K562 (cell line): Measurements from ENCODE around the gene NENF. TPM values are rescaled to one million over a fixed set of nuclear protein-coding genes. Genes with fewer than 3 reads are reported as not detected.

Experiments used
- EGR1 ChIP-seq: fragments of 450-650 bp; conservative IDR thresholded peaks from 2 replicates; pipeline ENCODE4 v1.6.1; 2017; ENCODE audit warnings: mild to moderate bottlenecking
- EP400 ChIP-seq: fragments of 450-650 bp; IDR thresholded peaks from 2 replicates; pipeline ENCODE4 v1.6.1; 2017; ENCODE audit warnings: antibody characterized with exemption, mild to moderate bottlenecking, moderate library complexity
- KHSRP ChIP-seq: fragments of 450-650 bp; IDR thresholded peaks from 2 replicates; pipeline ENCODE4 v1.6.1; 2017
- NFE2 ChIP-seq: IDR thresholded peaks from 2 replicates; pipeline ENCODE4 v1.6.1; 2014; ENCODE audit warnings: antibody characterized with exemption, low read depth
- NFRKB ChIP-seq: fragments of 450-650 bp; IDR thresholded peaks from 2 replicates; pipeline ENCODE4 v1.6.1; 2016; ENCODE audit warnings: low read depth
- NFXL1 ChIP-seq: fragments of 450-650 bp; formaldehyde crosslinking; IDR thresholded peaks from 2 replicates; pipeline ENCODE4 v1.4.0; 2021; ENCODE audit warnings: mild to moderate bottlenecking
- RAD21 ChIP-seq, 2 experiments: fragments of 250-450 bp in 1 of 2; fragments of 450-650 bp in 1 of 2; sonication (Bioruptor Pico) in 1 of 2; formaldehyde crosslinking in 1 of 2; IDR thresholded peaks in 1 of 2; conservative IDR thresholded peaks in 1 of 2; 2 replicates each; pipeline versions ENCODE4 v1.4.0 to v1.8.0; 2020 to 2022; ENCODE audit warnings: mild to moderate bottlenecking in 2 of 2, moderate library complexity in 1 of 2
- SMARCC2 ChIP-seq: fragments of 450-650 bp; IDR thresholded peaks from 2 replicates; pipeline ENCODE4 v1.6.1; 2017; ENCODE audit warnings: antibody characterized with exemption, moderate library complexity, mild to moderate bottlenecking, low read depth
- SP1 ChIP-seq: sonication (generic); formaldehyde crosslinking; IDR thresholded peaks from 2 replicates; pipeline ENCODE4 v1.8.1; 2022; ENCODE audit warnings: mild to moderate bottlenecking, missing genetic modification reagents
- TEAD1 ChIP-seq, 2 experiments: fragments of 450-650 bp in 1 of 2; sonication (generic) in 1 of 2; formaldehyde crosslinking; IDR thresholded peaks; 2 replicates each; pipeline versions ENCODE4 v1.4.0 to v1.8.0; 2020 to 2022; ENCODE audit warnings: mild to moderate bottlenecking in 2 of 2, missing genetic modification reagents in 1 of 2
- ZNF311 ChIP-seq: fragments of 250-450 bp; sonication (Bioruptor Pico); IDR thresholded peaks from 2 replicates; pipeline ENCODE4 v1.4.0; 2020; ENCODE audit warnings: mild to moderate bottlenecking, moderate library complexity
- ZNF75A ChIP-seq: fragments of 450-650 bp; formaldehyde crosslinking; IDR thresholded peaks from 2 replicates; pipeline ENCODE4 v1.4.0; 2020; ENCODE audit warnings: mild to moderate bottlenecking
- ZNF766 ChIP-seq: fragments of 200-800 bp; sonication (Bioruptor generic); conservative IDR thresholded peaks from 2 replicates; pipeline ENCODE4 v1.6.1; 2016; ENCODE audit warnings: missing genetic modification characterization, missing compliant biosample characterization
- polyA plus RNA-seq, 8 experiments: library from polyadenylated mRNA; depleted of rRNA in 4 of 8; stranded (reverse) in 5 of 8; unstranded in 3 of 8; fragments of >200 nt; fragmentation: Nextera tagmentation in 2 of 8; fragmentation: Illumina TruSeq in 1 of 8; extraction: Ambion mirVana in 2 of 8; extraction: Trizol in 1 of 8; gene quantifications; 2 replicates each; pipeline versions ENCODE4 v1.2.1 to v1.2.3, GENCODE V29; 2011 to 2014; ENCODE audit warnings: inconsistent platforms in 1 of 8, missing spikeins in 1 of 8
- total RNA-seq, 7 experiments: library from RNA; depleted of rRNA in 6 of 7; stranded (reverse); fragments of >200 nt in 6 of 7; fragmentation: Illumina TruSeq in 2 of 7; extraction: Trizol in 2 of 7; gene quantifications; 2 replicates each; pipeline versions ENCODE4 v1.2.1 to v1.2.3, GENCODE V29; 2011 to 2021; ENCODE audit warnings: low replicate concordance in 1 of 7
- TF ChIP-seq, protein P1 (sequence below), 2 experiments: fragments of 450-650 bp; IDR thresholded peaks; 2 replicates each; pipeline ENCODE4 v1.6.1; 2018; ENCODE audit warnings: mild to moderate bottlenecking in 2 of 2, low read depth in 1 of 2; ENCODE audit not compliant: partially characterized antibody in 2 of 2
- TF ChIP-seq, protein P2 (sequence below): fragments of 450-650 bp; formaldehyde crosslinking; IDR thresholded peaks from 2 replicates; pipeline ENCODE4 v1.4.0; 2020; ENCODE audit warnings: mild to moderate bottlenecking, moderate library complexity
- TF ChIP-seq, protein P3 (sequence below), 2 experiments: fragments of 450-650 bp; conservative IDR thresholded peaks; 2 replicates each; pipeline ENCODE4 v1.6.1; 2017; ENCODE audit warnings: mild to moderate bottlenecking in 2 of 2, moderate library complexity in 2 of 2
- TF ChIP-seq, protein P4 (sequence below): fragments of 450-650 bp; IDR thresholded peaks from 2 replicates; pipeline ENCODE4 v1.6.1; 2017; ENCODE audit warnings: antibody characterized with exemption, mild to moderate bottlenecking

NENF gene
- total and polyA plus RNA-seq, 9 of the 15 experiments (the other 6 are each of a cell fraction or from before 2014, with no cell fraction given) = 6.1 to 100 (median 72.8) TPM

DNA sequence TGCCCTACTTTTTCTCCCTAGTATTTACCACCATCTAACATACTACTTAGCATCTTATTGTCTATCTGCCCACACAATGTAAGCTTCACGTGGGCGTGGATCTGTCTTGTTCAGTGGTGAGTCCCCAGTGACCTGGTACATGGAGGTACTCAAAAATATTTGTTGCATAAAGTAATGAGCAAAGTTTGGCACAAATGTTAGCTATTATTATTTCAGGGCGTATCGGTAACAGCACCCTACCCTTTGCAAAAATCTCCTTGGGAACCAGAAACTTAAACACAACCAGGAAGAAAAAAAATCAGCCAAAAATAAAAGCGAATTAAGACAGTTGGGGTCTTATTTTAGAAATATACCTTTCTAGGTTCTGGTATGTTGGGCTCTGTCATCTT is 454 bp upstream of the NENF start (continued):
- TF ChIP-seq RAD21 (CRISPR knock-in tag; conservative IDR thresholded peaks at IDR 0.05 in 1 of 2, IDR thresholded peaks at IDR 0.05 in 1 of 2) = 0 out of 4 replicates have a peak, but pooled peaks of 1 of the 2 experiments have one; percentile 18
- TF ChIP-seq, protein P1, sequence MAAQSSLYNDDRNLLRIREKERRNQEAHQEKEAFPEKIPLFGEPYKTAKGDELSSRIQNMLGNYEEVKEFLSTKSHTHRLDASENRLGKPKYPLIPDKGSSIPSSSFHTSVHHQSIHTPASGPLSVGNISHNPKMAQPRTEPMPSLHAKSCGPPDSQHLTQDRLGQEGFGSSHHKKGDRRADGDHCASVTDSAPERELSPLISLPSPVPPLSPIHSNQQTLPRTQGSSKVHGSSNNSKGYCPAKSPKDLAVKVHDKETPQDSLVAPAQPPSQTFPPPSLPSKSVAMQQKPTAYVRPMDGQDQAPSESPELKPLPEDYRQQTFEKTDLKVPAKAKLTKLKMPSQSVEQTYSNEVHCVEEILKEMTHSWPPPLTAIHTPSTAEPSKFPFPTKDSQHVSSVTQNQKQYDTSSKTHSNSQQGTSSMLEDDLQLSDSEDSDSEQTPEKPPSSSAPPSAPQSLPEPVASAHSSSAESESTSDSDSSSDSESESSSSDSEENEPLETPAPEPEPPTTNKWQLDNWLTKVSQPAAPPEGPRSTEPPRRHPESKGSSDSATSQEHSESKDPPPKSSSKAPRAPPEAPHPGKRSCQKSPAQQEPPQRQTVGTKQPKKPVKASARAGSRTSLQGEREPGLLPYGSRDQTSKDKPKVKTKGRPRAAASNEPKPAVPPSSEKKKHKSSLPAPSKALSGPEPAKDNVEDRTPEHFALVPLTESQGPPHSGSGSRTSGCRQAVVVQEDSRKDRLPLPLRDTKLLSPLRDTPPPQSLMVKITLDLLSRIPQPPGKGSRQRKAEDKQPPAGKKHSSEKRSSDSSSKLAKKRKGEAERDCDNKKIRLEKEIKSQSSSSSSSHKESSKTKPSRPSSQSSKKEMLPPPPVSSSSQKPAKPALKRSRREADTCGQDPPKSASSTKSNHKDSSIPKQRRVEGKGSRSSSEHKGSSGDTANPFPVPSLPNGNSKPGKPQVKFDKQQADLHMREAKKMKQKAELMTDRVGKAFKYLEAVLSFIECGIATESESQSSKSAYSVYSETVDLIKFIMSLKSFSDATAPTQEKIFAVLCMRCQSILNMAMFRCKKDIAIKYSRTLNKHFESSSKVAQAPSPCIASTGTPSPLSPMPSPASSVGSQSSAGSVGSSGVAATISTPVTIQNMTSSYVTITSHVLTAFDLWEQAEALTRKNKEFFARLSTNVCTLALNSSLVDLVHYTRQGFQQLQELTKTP (IDR thresholded peaks at IDR 0.05; ENCODE audit: low read depth in 1 of 2, partially characterized antibody in 2 of 2) = peak in 1 of 2 experiments; percentile 56
- TF ChIP-seq ZNF311 (CRISPR knock-in tag) = no peak
- 0 out of 2 replicates have a peak, but pooled peaks have one; percentile 25 for TF ChIP-seq ZNF766
- TF ChIP-seq EP400 = peak; percentile 46; the same call in 1 of the 2 replicates
- TF ChIP-seq, protein P2, sequence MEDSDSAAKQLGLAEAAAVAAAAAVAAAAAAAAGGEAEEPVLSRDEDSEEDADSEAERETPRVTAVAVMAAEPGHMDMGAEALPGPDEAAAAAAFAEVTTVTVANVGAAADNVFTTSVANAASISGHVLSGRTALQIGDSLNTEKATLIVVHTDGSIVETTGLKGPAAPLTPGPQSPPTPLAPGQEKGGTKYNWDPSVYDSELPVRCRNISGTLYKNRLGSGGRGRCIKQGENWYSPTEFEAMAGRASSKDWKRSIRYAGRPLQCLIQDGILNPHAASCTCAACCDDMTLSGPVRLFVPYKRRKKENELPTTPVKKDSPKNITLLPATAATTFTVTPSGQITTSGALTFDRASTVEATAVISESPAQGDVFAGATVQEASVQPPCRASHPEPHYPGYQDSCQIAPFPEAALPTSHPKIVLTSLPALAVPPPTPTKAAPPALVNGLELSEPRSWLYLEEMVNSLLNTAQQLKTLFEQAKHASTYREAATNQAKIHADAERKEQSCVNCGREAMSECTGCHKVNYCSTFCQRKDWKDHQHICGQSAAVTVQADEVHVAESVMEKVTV (CRISPR knock-in tag) = 0 out of 2 replicates have a peak, but pooled peaks have one; percentile 9
- TF ChIP-seq, protein P3, sequence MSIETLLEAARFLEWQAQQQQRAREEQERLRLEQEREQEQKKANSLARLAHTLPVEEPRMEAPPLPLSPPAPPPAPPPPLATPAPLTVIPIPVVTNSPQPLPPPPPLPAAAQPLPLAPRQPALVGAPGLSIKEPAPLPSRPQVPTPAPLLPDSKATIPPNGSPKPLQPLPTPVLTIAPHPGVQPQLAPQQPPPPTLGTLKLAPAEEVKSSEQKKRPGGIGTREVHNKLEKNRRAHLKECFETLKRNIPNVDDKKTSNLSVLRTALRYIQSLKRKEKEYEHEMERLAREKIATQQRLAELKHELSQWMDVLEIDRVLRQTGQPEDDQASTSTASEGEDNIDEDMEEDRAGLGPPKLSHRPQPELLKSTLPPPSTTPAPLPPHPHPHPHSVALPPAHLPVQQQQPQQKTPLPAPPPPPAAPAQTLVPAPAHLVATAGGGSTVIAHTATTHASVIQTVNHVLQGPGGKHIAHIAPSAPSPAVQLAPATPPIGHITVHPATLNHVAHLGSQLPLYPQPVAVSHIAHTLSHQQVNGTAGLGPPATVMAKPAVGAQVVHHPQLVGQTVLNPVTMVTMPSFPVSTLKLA (conservative IDR thresholded peaks at IDR 0.05) = 0 out of 4 replicates have a peak, but pooled peaks have one; percentile 26 to 46
- TF ChIP-seq, protein P4, sequence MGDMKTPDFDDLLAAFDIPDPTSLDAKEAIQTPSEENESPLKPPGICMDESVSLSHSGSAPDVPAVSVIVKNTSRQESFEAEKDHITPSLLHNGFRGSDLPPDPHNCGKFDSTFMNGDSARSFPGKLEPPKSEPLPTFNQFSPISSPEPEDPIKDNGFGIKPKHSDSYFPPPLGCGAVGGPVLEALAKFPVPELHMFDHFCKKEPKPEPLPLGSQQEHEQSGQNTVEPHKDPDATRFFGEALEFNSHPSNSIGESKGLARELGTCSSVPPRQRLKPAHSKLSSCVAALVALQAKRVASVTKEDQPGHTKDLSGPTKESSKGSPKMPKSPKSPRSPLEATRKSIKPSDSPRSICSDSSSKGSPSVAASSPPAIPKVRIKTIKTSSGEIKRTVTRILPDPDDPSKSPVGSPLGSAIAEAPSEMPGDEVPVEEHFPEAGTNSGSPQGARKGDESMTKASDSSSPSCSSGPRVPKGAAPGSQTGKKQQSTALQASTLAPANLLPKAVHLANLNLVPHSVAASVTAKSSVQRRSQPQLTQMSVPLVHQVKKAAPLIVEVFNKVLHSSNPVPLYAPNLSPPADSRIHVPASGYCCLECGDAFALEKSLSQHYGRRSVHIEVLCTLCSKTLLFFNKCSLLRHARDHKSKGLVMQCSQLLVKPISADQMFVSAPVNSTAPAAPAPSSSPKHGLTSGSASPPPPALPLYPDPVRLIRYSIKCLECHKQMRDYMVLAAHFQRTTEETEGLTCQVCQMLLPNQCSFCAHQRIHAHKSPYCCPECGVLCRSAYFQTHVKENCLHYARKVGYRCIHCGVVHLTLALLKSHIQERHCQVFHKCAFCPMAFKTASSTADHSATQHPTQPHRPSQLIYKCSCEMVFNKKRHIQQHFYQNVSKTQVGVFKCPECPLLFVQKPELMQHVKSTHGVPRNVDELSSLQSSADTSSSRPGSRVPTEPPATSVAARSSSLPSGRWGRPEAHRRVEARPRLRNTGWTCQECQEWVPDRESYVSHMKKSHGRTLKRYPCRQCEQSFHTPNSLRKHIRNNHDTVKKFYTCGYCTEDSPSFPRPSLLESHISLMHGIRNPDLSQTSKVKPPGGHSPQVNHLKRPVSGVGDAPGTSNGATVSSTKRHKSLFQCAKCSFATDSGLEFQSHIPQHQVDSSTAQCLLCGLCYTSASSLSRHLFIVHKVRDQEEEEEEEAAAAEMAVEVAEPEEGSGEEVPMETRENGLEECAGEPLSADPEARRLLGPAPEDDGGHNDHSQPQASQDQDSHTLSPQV = peak; percentile 5; the same call in 1 of the 2 replicates
- TF ChIP-seq ZNF75A = no peak
- TF ChIP-seq TEAD1 (CRISPR knock-in tag; IDR thresholded peaks at IDR 0.05) = 0 out of 4 replicates have a peak, but pooled peaks of 1 of the 2 experiments have one; percentile 46
- no peak for TF ChIP-seq KHSRP
- 0 out of 2 replicates have a peak, but pooled peaks have one; percentile 11 for TF ChIP-seq NFRKB
- TF ChIP-seq NFE2 = no peak
- peak; percentile 90 for TF ChIP-seq EGR1
- TF ChIP-seq SP1 (CRISPR knock-in tag) = peak; percentile 13; the same call in 1 of the 2 replicates
- 0 out of 2 replicates have a peak, but pooled peaks have one; percentile 39 for TF ChIP-seq SMARCC2
- no peak for TF ChIP-seq NFXL1 (CRISPR knock-in tag)
